Stimulated activated CD4-positive, alpha-beta T cell treated with anti-CD3 and anti-CD28 coated beads, Interleukin-12 subunit alpha, Interleukin-12 subunit beta, amount 100 ng/mL, for 24 hours (primary cell): ENCODE measurements around the gene PPIL6.
"Not testable (repeated sequence)": the region's sequence is repeated elsewhere in the genome, so short reads cannot be mapped to it uniquely, and the experiment has no call there.

Experiments
- DNase-seq, 2 experiments: peaks; one replicate each; pipeline ENCODE4 v3.0.0-alpha.2; 2020; ENCODE audit warnings: low read depth in 2 of 2

PPIL6 gene

DNA sequence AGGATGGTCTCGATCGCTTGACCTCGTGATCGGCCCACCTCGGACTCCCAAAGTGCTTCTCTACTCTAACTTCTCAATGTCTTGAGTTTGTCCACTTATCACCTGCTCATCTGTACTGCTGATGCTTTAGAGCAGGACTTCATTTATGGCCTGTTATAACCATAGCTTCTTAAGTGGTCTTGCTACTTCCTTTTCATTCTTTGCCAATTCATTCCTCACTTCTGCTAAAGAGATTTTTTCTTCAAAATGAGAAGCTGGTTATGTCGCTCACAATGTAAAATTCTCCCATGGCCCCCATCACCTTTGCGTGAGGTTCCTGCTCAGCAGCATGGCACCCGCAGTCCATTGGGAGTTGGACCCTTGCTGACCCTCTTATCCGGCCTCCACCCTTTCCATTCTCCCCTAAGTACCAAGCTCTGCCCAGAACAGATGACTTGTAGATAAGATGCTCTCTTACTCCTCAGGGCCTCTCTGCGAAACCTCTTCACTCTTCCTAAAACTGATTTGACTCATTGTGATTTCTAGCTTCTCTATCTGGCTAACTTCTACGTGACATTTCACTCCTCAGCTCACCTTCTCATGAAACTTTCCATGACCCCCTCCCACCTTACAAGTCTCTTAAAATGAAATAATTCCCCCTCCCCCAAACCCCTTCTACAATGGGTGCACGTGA lies 44.2 kb downstream of the PPIL6 start:
- no peak for DNase-seq

DNA sequence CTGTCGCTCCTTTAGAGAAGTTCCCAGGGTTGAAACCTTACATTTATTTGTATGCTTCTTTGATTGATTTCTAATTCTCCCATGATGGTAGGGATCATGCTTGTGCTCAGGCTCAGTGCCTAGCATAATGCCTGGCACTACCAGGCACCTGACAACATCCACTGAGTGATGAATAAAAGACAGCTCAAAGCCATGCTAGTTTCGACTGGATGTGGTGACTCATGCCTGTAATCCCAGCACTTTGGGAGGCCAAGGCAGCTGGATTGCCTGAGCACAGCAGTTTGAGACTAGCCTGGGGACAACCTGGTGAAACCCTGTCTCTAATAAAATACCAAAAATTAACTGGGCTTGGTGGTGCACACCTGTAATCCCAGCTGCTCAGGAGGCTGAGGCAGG lies 46.5 kb downstream of the PPIL6 start:
- DNase-seq: no peak

DNA sequence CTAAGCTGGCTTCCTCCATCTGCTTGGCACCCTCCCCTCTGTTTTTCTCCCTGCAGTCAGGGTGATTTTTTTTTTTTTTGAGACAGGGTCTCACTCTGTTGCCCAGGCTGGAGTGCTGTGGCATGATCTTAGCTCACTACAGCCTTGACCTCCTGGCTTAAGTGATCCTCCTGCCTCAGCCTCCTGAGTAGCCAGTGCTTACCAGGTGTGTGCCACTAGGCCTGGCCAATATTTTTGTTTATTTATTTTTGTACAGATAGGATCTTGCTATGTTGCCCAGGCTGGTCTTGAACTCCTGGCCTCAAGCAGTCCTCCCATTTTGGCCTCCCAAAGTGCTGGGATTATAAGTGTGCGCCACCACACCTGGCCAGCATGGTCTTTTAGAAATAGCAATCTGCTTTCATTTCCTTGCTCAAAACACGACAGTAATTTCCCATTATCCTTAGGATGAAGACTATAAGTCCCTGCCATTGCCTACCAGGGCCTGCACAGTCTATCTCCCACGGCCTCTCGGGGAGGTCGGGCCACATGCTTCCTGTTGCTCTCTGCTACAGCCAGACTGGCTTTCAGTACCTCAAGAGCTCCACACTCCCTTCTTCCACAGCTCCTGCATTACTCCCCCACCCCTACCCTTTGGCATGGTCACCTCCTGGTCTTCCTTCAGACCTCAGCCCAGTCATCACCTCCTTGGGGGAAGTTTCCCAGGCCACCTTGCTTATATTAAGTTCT lies 47.1 kb downstream of the PPIL6 start:
- no peak for DNase-seq

DNA sequence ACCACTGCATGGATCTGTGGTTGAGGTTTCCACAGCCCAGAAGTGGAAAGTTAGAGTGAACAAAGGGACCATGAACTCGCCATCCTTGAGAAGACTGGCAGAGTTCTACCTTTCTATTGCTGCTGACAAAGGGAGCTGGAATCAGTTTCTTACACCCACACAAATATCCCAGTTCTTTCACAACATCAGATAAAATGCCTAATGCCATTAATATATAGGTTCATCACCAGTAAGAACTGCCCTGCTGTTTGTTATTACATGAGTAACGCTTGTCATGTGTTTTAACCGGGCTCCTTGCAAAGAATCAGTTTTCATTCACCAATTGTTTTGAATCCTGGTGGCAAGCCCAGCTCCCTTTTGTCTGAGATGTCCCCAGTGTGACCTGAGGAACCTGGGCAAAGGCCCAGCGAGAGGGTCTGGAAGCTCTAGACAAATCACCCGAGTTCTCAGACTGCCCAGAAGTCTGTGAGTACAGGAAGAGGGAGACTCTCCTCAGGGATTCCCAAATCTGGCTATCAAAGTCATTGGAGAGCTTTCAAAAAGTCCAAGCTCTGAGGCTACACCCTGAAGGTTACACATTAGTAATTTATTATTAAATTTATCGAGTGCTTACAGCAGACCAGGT lies 50.7 kb downstream of the PPIL6 start:
- no peak for DNase-seq

DNA sequence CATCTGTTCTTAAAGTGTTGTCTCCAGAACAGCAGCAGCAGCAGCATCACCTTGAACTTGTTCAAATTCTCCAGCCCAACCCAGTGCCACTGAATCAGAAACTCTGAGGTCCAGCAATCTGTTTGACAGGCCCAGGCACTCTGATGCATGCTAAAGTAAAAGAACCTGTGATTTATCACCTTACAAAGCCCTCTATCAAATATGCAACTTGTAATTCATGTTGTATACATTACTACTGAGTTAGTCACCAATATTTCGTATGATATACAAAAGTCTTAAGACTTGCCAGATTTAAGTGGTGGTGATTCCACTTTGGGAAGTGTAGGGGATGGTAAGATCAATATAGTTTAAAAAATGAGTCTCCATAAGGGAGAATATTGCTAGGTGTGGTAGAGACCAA lies 52.2 kb downstream of the PPIL6 start:
- no peak for DNase-seq

DNA sequence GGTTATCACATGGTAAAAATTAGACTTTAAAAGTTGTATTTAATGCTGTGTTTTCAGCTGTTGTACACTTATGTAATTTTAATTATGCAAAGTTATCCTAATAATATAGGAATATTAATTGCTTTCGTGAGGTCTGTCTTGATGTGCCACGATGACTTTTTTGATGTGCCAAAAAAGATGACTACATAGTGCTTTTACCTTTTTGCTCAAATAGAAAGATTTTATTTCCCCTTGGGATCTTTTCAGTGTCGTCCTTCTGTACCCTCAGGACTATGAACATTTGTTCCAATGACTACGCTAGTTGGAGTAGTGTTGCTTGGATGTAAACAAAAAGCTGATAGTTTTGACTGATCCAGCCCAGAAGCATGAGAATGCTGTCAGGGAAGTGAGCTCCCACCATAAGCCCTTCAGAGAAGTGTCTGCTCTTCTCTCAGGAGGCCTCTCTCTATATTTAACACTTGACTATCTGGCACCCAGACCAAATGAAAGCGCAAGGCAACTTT lies 56.9 kb downstream of the PPIL6 start:
- no peak for DNase-seq

DNA sequence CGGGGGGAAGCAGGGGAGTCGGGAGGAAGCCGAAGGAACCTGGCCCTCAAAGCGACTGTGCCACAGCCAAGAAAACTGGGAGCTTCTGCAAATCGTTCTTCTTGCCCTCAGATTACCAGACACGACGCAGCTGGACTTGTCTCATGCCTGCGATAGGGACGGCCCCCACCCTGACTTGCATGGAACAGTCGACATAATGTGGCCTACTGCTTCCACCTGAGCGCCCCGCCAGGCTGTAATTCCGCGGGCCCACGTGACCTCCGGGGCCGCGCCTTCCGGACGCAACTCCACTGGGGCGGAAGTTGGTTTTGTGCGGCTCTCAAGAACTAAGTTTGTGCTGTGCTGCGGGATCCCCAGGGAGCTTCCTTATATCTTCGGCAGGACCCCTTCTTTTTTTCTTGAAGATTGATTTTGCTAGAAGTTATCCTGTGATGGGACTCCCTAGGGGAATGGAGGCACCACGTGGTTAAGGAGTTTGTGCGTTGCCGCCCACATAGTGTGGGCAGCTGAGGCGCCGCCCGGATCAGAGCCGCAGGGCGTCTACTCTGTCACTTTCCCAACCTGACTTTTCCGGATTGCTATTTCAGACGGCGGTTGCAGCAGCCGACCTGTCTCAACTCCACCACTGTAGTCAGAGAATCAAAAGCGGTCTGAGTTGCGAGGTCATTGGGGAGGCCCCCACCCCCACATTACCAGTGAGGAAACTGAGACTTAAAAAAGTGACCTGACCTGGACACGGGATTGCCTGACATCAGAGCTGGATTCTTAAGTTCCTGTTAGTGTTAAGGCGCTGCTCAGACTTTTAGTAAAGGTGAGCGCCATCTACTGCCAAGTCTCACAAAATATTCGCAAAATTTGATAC lies 57.6 kb downstream of the PPIL6 start:
- peak; percentile 82 to 86 for DNase-seq

DNA sequence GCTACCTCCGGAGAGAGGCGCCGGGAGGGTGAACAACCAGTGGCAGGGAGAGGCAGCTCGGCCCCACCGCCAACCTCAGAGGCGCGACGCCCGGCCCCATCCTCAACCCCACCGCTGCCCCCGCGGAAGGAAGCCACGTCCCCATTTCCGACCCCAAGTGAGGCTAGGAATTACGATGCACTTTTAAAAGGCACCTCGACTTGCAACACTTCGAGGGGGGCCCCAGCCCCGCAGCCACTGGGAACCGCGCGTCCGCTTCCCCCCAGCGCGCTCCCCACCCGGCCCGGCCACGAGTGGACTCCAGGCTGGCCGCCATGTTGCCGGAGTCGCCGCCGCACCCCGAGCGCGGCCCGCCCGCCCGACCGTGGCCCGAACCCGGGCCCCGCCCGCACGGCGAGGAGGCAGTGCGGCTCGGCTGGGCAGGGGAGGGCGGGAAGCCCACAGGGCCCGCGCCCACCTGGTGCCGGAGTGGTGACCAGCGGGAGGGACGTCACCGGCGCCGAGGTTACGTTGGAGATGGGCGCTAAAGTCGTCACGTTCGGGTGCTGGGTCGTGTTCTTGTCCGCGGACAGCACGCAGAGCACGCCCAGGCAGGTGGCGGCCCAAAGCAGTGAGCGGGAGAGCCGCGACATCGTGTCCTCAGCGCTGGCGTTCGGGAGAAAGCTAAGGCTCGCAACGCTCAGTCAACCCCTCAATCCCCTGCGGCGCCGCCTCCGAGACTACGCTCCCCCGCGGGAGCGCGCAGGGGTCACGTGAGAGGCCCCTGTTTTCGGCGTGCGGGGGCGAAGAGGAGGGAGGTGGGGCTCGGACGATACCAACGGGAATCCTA lies 58.5 kb downstream of the PPIL6 start, which contains the start of gene CD164:
Gene CD164 (minus strand): TSS at position 721 of the 829 bp plus-strand sequence. CDS start 89 bp downstream, at position 632.
- DNase-seq: peak; percentile 84 to 86

DNA sequence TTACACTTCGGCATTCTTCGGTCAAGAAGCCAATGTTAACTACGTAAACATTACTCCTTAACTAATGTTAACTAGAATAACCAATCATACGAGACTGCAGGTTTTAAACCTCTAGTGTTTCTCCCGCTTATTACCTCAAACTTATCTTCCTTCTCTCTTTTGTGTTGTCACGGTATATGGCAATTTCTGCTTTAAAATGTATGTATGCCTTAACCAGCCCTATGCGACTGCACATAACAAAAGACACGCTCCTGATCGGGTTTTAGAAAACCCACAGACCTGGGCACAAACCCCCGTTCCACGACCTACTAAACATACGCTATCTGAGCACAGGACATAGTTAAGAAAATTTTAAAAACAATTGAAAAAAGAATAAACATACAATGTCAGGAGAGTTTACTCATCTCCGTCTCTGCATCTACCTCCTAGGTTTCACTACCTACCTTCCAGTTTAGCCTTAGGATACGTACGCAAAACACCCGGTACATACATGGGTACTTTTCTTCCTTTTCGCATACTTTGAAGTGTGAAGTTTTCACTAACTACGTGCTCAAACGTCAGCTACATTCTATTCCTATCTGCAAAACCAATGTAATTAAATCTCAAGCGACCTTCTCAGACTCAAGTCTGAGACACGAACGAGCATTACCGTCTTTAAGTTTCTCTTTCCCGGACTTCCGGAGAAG lies 59.2 kb downstream of the PPIL6 start:
- no peak for DNase-seq

DNA sequence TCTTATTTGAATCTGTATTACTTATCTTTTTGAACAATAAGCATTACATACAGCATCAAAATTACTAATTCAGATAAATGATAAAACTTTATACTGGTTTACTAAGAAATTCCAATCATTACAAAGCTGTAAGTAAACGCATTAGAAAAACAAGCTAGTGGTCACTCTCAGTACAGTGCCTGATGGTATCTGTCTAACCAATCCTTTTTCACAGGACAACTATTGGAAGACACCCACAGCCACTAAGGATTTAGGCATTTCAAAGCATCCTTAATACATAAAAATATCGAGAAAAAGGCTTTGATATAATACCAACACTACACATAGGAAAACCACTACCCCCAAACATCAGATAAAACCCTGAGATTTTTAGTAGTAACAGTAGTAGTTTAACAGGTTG lies 60.7 kb downstream of the PPIL6 start:
- no peak for DNase-seq

DNA sequence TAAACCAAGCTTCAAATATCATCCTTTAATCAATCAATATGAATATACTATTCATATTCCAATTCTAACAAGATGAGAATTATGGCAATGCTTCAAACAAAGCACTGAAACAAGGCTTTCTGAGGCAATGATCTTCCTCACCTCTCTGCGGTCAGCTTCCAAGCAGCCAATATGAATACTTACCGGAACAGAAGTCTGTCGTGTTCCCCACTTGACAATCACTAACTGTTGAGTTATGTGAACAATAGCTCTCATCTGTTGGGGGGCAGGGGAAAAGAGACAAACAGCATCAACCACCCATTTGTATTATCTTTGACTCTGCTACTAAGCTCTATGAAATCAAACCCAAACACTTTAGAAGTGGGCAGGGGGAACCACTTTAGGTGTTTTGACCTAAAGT lies 62.7 kb downstream of the PPIL6 start:
- no peak for DNase-seq

DNA sequence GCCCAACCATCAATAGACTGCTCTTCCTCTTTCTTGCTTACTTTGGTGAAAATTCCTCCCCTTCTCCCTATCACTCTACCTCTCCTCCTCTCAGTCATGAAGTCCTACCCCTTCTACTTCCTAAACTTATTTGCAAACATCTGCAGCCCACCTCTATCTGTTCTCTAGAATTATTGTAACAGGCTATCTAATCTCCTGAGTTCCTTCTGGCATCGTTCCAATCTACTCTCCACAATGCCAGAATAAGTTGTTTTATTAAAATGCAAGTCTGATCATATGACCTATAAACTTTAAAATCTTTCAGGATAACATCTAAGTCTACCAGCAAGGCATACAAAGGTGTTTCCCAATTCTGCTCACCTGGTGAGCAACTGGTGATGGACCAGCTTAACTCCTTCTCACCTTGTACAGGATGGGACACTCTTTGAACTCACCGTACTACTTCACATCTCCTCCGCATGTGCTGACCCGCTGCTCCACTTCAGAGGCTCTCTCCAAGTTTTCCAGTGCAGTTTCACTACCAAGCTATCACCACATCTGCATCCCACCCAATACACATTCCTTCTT lies 66.0 kb downstream of the PPIL6 start:
- DNase-seq: no peak

DNA sequence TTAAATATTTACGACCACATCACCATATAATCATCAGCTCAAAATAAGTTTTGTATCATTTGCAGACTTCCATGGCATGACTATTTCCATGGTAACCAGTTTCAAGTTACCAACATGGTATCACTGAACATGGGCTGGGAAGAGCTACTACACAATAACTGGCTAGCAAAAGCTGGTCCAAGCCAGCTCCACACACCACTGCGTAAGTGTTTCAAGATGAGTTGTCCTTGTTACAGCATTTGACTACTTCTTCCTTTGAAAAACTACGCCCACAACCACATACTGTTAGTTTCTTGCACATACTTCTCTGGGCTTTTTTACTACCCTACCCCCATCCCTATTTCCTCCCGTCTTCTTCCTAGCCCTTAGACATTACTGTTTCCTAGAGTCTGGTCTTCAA lies 66.7 kb downstream of the PPIL6 start:
- peak; percentile 21 to 25 for DNase-seq

DNA sequence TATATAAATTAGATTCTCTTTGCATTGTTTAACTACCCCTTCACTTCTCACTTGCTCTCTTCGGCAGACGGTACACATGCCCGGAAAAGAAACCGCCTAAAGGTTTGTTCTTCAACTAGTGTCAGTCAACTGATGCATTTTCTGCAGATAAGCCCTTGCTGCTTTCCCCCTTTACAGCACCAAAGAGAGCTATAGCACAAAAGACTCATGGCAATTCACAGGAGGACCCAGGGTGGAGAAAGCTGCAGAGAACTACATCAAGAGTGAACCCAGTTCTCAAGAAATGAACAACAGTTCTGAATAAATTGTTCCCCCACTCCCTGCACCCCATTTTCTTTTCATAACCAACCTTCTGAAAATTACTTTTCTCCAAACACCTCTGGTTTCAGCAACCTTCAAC lies 67.1 kb downstream of the PPIL6 start:
- no peak for DNase-seq

DNA sequence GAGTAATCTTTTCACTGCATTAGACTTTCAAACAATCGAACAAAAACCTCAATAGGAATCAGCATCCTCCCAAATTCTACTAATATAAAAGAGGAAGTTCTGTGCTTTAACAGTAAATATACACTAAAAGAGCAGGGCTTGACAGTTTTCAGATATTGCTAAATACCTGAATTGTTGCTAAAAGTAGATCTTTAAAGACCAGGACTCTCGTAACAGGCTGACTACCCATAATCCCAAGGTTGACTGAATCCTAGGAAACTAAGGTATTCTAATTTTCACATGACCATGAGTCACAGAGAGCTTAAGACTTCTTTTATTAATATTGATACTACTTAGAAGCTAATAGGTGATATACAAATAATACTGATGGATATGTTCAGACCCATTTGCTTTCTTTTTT lies 68.3 kb downstream of the PPIL6 start:
- no peak for DNase-seq

DNA sequence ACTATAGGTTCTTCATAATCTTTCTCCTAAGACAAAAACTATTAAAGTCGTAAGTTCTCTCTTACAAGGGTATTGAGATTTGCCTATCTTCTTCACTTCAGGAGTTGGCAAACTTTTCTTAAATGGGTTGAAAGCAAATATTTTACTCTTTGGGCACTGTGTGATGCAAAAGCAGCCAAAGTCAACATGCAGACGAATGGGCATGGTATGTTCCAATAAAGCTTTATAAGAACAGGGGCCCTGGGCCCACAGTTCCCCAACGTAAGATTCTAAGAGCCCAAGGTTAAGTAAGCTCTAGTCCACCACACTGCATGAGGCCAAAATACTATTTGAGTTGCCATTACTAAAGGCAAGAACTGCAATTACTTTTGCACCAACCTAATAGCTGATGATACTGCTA lies 69.6 kb downstream of the PPIL6 start:
- DNase-seq: no peak

DNA sequence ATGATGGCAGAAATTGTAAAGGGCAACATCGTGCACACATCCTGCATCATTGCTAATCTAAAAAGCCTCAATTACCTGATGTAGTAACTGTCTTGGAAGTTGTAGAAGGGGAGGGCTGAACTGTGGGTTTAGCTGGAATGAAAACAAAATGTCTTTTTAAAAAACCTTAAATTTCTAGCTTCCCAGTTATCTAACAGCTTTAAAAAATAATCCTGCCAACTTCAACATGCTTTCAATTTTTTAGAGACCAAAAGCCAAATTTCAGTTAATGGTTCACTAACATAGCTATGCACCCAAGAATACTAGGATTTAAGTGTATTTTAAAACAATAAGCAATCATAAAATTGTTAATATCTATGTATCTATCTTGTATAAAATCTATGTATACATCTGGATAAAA lies 70.1 kb downstream of the PPIL6 start:
- no peak for DNase-seq

DNA sequence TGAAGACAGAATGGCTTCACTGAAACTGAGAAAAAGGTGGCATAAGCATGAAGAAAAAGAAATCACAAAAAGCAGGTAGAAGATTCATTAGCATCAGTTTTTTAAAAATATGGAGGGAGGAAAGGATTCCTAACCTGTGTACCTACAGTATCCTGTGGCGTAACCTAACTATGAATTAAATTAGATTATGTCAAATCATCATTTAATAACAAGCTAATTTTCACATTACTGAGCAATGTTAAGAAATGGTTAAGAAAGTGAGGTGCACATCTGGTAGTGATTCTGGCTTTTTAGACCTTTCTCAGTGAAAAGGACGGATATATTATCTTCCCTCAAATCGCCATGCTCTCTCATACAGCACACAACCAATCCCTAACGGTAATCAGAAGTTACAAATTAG lies 70.7 kb downstream of the PPIL6 start:
- DNase-seq: no peak

DNA sequence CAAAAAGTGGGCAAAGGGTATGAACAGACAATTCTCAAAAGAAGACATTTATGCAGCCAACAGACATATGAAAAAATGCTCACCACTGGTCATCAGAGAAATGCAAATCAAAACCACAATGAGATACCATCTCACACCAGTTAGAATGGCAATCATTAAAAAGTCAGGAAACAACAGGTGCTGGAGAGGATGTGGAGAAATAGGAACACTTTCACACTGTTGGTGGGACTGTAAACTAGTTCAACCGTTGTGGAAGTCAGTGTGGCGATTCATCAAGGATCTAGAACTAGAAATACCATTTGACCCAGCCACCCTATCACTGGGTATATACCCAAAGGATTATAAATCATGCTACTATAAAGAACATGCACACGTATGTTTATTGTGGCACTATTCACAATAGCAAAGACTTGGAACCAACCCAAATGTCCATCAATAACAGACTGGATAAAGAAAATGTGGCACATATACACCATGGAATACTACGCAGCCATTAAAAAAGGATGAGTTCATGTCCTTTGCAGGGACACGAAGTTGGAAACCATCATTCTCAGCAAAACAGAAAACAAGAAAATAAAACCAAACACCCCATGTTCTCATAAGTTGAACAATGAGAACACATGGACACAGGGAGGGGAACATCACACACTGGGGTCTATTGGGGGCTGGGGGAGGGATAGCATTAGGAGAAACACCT lies 75.9 kb downstream of the PPIL6 start:
- DNase-seq: not testable (repeated sequence)
